Thyroid gland (tissue), 4 donors: Measurements from ENCODE around the gene PTCD1. TPM values are rescaled to one million over a fixed set of nuclear protein-coding genes. Genes with fewer than 3 reads are reported as not detected.

Source experiments
- DNase-seq, 2 donors: peaks; one replicate each; pipeline ENCODE4 v3.0.0-alpha.2; 2019
- H3K27ac ChIP-seq, 3 donors: fragments of 200-600 bp; sonication (generic); 1 replicate in 2 of 3; 2 replicates in 1 of 3; pipeline ENCODE4 v1.5.1; 2016 to 2019; ENCODE audit warnings: mild to moderate bottlenecking in 1 of 3, moderate library complexity in 1 of 3
- H3K27me3 ChIP-seq: fragments of 200-600 bp; sonication (generic); one replicate; pipeline ENCODE4 v1.5.1; 2019
- H3K36me3 ChIP-seq, 2 donors: fragments of 200-600 bp; sonication (generic); one replicate each; pipeline ENCODE4 v1.5.1; 2016 to 2019
- H3K4me1 ChIP-seq, 2 donors: fragments of 200-600 bp; sonication (generic); one replicate each; pipeline ENCODE4 v1.5.1; 2017 to 2019
- H3K4me3 ChIP-seq, 3 donors: fragments of 200-600 bp; sonication (generic); replicated peaks in 1 of 3; 1 replicate in 2 of 3; 2 replicates in 1 of 3; pipeline ENCODE4 v1.5.1; 2016; ENCODE audit warnings: mild to moderate bottlenecking in 1 of 3
- H3K9me3 ChIP-seq: fragments of 200-600 bp; sonication (generic); one replicate; pipeline ENCODE4 v1.5.1; 2017
- CTCF ChIP-seq, 6 experiments: fragments of 200-600 bp in 3 of 6; fragments of 450-650 bp in 3 of 6; sonication (generic) in 3 of 6; IDR thresholded peaks; one replicate each; pipeline ENCODE4 v1.5.1; 2016 to 2019; ENCODE audit warnings: antibody characterized with exemption in 6 of 6, mild to moderate bottlenecking in 2 of 6, inconsistent platforms in 1 of 6, moderate library complexity in 1 of 6
- POLR2A ChIP-seq, 2 donors: fragments of 450-650 bp; IDR thresholded peaks; one replicate each; pipeline ENCODE4 v1.6.1; 2017; ENCODE audit warnings: antibody characterized with exemption in 2 of 2, mild to moderate bottlenecking in 2 of 2, moderate library complexity in 1 of 2
- WGBS, 2 donors: methylation state at CpG; one replicate each; pipeline ENCODE4 v1.1.5; 2017; 5-methylcytosine and 5-hydroxymethylcytosine counted together
- intact Hi-C: fragments of 100-400 bp; cut with DNase I; formaldehyde crosslinking; loops from one replicate; pipeline ENCODE4 v1.15.1; 2023
- total RNA-seq, 4 donors: library from RNA; depleted of rRNA; stranded (reverse); fragments of >200 nt; gene quantifications; one replicate each; pipeline ENCODE4 v1.2.3, GENCODE V29; 2016

Gene PTCD1
- total RNA-seq, 4 donors from 2014 or later = 5.4 to 9.6 (median 8.2) TPM

GRCh38 chr7:99369767-99370391 lies 68.7 kb downstream of the PTCD1 start:
- peaks cover 2 to 21% of the 10 kb centered on the region in 2 donors for H3K36me3 ChIP-seq
- no peaks in the 10 kb centered on the region for H3K27me3 ChIP-seq
- no peak overlapping the region for H3K4me3 ChIP-seq
- intact Hi-C loops = no loop called here
- H3K9me3 ChIP-seq = no peaks in the 10 kb centered on the region
- WGBS, 2 donors = 65 to 70% methylated on average over 9 of the region's 9 CpGs
- no peak for DNase-seq
- peak overlapping the region in 1 of 3 donors; percentile 23 for H3K27ac ChIP-seq
- no peak for TF ChIP-seq CTCF (IDR thresholded peaks at IDR 0.05)
- no peak for TF ChIP-seq POLR2A (IDR thresholded peaks at IDR 0.05)
- peaks cover 20 to 21% of the 10 kb centered on the region in 2 donors for H3K4me1 ChIP-seq

- H3K27ac ChIP-seq = peak overlapping the region in 1 of 3 donors; percentile 23
- intact Hi-C loops = no loop called here
- WGBS, 2 donors = 88 to 89% methylated on average over 8 to 13 of the region's 13 CpGs
- H3K4me3 ChIP-seq = no peak overlapping the region
- no peak for DNase-seq
- TF ChIP-seq POLR2A (IDR thresholded peaks at IDR 0.05) (no peak), CTCF (IDR thresholded peaks at IDR 0.05) (no peak)
- H3K27me3 ChIP-seq = no peaks in the 10 kb centered on the region
- H3K36me3 ChIP-seq = peaks cover 6 to 31% of the 10 kb centered on the region in 2 donors
- no peaks in the 10 kb centered on the region for H3K9me3 ChIP-seq
- peaks cover 17 to 18% of the 10 kb centered on the region in 2 donors for H3K4me1 ChIP-seq
These were observed 69.7 kb downstream of the PTCD1 start for GRCh38 chr7:99368750-99369389.

Other genes with a start within 250 kb of the PTCD1 start
- gene KPNA7, start 230.7 kb downstream of the PTCD1 start, total RNA-seq = not detected
- gene MYH16, start 166.0 kb downstream of the PTCD1 start, total RNA-seq = not detected
- 100 to 1,000 TPM; 120 to 183 (median 147) TPM for gene ARPC1A, start 112.9 kb downstream of the PTCD1 start, total RNA-seq
- 100 to 1,000 TPM; 214 to 273 (median 228) TPM for gene ARPC1B, start 64.1 kb downstream of the PTCD1 start, total RNA-seq
- 100 to 1,000 TPM in 2 of 4 donors, 10 to 100 TPM in 2; 73.9 to 112 (median 93.2) TPM for gene PDAP1, start 30.2 kb downstream of the PTCD1 start, total RNA-seq
- gene BUD31, start 29.8 kb downstream of the PTCD1 start, total RNA-seq = 10 to 100 TPM; 41.9 to 89.1 (median 65.4) TPM
- gene CPSF4, start 145 bp upstream of the PTCD1 start, total RNA-seq = 10 to 100 TPM; 30.6 to 33.1 (median 32.7) TPM
- gene ATP5MF, start 27.4 kb upstream of the PTCD1 start, total RNA-seq = 1,000 to 10,000 TPM in 1 of 4 donors, 100 to 1,000 TPM in 3; 160 to 1,370 (median 678) TPM
- gene ZNF789, start 34.1 kb upstream of the PTCD1 start, total RNA-seq = 10 to 100 TPM in 3 of 4 donors, 1 to 10 TPM in 1; 9.8 to 14.5 (median 11.4) TPM
- 10 to 100 TPM; 39.5 to 61.4 (median 46.1) TPM for gene ZNF394, start 61.5 kb upstream of the PTCD1 start, total RNA-seq
- 10 to 100 TPM in 2 of 4 donors, 1 to 10 TPM in 2; 8.7 to 14.1 (median 9.7) TPM for gene ZKSCAN5, start 65.9 kb upstream of the PTCD1 start, total RNA-seq
- gene FAM200A, start 113.3 kb upstream of the PTCD1 start, total RNA-seq = 10 to 100 TPM in 1 of 4 donors, 1 to 10 TPM in 3; 4.4 to 10.6 (median 7.4) TPM
- gene ZNF655, start 119.8 kb upstream of the PTCD1 start, total RNA-seq = 100 to 1,000 TPM; 113 to 144 (median 118) TPM
- 1 to 10 TPM; 1.1 to 3.2 (median 2.3) TPM for gene TMEM225B, start 159.5 kb upstream of the PTCD1 start, total RNA-seq
- 10 to 100 TPM; 17.5 to 32.4 (median 23.8) TPM for gene ZSCAN25, start 178.1 kb upstream of the PTCD1 start, total RNA-seq
- 1 to 10 TPM in 1 of 4 donors, under 1 TPM in 3; 0.24 to 1.2 (median 0.73) TPM for gene CYP3A5, start 241.2 kb upstream of the PTCD1 start, total RNA-seq